GM10847 (cell line): ENCODE measurements around the gene SYT1.

Experiments used
- POLR2A ChIP-seq: IDR thresholded peaks from 2 replicates; pipeline ENCODE4 v1.6.1; 2011; ENCODE audit not compliant: insufficient read length; ENCODE audit errors: extremely low read depth

Gene SYT1

DNA sequence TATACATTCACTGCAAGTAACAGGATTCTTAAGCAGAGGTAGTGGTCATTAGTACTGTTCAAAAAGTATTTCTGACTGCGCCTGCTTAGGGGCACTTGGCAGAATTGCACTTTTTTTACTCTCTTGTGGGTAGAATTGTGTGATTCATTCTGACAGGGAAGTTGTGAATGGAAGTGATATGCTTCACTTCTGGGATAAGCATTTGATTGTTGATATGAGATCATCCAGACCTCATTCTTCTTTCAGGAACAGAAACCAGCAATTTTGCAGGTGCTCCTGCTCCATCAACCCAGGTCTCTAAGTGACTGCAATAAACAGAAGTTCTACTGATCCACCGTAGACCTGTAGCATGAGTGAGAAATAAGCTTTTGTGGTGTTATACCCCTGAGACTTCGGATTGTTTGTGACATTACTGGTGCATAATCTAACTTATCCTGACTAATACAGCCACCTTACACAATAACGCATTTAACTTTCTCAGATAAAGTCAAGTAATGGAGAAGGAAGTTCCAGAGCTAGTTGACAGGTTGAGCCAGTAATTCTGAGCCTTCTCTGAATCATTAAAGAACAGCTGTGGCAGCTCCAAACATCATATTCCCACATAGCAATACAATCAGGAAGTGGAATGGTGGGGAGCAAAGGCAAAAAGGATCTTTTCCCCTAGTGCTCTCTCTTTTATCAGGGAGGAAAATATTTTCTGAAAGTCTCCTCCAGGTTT, 387.9 kb downstream of the SYT1 start:
- no peak for TF ChIP-seq POLR2A

DNA sequence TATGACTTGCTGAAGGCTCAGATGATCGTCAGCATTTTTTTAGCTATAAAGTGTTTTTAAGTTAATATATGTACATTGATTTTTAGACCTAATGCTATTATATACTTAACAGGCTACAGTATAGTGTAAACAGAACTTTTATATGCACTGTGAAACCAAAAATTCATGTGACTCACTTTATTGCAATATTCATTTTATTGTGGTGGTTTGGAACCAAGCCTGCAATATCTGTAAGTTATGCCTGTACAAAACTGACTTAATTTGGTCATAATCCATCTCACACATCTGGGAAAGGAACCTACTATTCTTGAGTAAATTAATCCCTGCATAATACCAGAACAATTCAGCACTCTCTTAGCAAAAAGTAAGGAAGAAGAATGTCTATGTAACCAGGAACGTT, 390.7 kb downstream of the SYT1 start:
- no peak for TF ChIP-seq POLR2A

DNA sequence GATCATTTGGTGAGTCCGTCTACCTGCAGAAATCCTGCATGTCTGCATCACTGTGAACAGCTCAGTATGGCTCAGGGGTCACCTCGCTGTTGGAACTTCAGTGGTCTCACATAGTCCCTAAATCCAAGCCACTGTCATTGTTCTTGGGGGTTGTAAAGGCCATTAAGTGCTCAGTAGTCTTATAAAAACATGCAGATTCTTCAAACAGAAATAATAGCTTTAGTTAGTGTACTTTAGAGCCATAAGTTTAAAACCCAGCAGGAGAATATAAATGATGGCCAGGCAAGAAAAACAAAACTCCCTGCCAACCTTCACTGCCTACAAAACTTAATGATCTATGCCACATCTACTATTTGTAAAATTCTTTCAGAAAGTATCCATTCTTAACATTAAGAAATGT, 396.3 kb downstream of the SYT1 start:
- no peak for TF ChIP-seq POLR2A

GRCh38 chr12:79262938-79263337, 398.4 kb downstream of the SYT1 start:
- TF ChIP-seq POLR2A: no peak

DNA sequence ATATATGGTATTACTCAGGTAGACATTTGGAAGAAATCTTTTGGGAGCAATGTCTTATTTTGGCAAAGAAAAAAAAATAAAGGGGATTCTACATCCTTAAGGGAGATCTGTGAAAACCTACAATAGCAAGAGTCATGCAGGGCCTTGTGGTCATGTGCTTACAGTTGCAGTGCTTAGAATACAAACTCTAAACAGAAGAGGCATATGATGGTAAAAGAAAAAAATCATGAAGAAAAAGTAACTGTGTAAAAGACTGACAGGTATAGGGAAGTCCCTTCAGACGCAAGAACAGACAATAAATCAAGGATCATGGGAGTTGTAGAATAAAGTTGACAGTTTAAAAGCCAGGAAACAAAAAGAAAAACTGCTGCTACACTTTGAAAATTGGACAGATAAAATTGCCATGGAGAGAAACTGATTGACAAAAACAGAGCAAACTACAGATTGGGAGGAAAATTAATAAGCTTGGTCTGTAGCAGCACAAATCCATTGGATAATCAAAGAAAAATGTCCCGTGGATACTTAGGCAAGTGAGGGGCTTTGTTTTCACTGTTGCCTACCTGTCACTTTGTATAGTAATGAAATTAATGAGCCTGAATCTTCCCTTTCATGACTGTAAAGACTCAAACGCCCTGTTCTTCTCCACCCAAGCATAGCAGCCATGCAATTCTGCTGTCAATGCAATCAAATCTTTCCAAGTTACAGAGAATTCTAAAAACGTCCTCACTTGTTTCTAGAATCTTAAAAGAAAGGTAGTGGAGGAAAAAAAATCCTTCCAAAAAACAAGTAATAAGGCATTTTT, 402.0 kb downstream of the SYT1 start:
- TF ChIP-seq POLR2A: no peak

GRCh38 chr12:79267580-79267979, 403.0 kb downstream of the SYT1 start:
- TF ChIP-seq POLR2A: no peak

DNA sequence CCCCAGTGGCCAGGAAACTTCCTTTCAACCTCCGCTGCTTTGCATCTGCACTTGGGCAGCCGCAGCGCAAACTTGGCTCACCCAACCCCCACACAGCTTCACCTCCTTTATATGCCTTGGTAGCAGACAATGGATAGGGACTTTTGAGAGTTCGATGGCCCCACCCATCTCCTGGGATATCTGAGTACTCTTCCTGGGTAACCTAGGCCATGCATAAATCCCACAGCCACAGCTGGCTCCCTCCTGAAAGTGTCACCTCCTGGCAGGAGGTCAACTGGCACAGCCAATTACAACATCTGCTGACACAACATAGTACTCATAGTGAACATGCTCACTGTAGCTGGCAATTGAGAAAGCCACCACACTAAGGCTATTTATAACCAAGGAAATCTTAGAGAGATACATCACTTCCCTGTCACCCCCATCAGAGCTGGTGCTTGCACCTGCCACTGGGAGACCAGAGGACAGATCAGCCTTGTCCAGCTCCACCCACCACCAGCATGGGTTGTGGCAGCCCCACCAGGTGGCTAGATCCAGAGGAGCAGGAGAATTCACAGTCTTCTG, 410.0 kb downstream of the SYT1 start:
- no peak for TF ChIP-seq POLR2A

GRCh38 chr12:79275631-79276030, 411.1 kb downstream of the SYT1 start:
- TF ChIP-seq POLR2A: no peak

- no peak for TF ChIP-seq POLR2A
Measured at GRCh38 chr12:79283364-79283763, 418.8 kb downstream of the SYT1 start.

DNA sequence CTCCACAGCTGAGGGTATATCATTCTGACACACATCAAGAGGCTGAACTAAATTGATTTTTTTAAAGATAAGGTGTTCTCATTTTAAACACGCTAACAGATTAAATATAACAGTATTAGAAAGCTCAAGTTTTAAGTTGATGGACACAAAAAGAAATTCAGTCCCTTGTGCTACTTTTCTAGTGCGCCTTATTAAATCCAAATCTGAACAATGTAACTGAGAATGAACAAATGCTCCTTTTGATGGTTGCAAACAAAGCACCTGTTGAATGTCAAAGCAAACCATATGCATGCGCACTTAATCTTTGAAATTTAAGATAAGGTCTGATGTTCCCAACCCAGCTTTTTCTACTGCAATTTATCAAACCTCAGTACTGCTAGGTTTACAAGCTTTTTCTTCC, 424.3 kb downstream of the SYT1 start:
- no peak for TF ChIP-seq POLR2A

DNA sequence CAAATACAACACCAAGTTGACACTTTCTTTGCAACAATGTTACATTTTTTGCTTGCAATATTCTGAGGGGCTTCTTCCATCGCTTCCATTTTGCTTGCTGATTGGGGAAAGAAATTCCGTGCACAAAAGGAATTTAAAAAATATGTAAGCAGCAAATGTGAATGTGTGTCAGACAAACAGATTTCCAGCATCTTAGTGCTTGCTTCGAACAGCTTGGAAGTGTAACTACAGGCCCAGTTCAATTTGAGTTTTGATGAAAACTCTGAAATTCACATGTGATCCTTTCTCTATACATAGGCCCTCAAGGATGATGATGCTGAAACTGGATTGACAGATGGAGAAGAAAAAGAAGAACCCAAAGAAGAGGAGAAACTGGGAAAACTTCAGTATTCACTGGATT, 427.1 kb downstream of the SYT1 start:
- TF ChIP-seq POLR2A: no peak

DNA sequence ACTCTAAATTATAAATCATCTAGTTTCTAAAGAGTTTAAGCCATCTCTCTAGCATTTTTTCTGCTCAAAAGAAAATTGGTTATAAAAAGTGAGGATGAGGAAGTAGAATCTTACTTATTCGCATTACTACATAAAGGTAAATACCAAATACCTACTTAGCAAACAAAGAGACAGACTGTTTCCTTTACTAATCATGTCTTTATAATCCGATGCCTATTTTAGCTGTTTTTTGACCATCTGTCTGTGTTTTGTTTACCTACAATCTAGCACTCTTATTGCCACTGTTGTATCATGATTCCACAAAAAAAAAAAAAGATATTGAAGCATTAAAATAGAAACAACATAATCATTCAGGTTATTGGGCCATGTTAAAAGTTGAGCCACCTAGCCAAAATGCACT, 430.0 kb downstream of the SYT1 start:
- no peak for TF ChIP-seq POLR2A

- TF ChIP-seq POLR2A: no peak
Measured at GRCh38 chr12:79295572-79295971, 431.0 kb downstream of the SYT1 start.

- no peak for TF ChIP-seq POLR2A
Measured at GRCh38 chr12:79296133-79296532, 431.6 kb downstream of the SYT1 start.

- no peak for TF ChIP-seq POLR2A
Measured at GRCh38 chr12:79296871-79297270, 432.3 kb downstream of the SYT1 start.

DNA sequence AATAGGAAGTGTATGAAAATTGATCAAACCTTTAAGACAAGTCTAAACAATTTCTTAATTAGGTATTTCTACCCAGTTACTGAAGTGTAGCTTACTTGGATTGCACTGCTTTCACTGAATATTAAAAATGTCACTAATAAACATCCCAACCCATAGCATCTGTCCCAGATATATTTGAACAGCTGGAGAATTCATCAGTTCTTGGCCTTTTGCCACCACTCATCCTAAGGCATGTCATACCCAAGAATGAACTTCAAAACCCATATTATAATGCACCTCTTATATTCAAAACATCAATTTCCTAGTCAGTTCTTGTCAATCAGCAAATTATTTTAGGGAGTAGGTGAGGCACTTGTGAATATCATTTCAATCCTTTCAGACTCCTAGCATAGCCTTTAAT, 433.9 kb downstream of the SYT1 start:
- no peak for TF ChIP-seq POLR2A
